ENCODE data around the gene SLC35B2.

- no peak for TF ChIP-seq EP300 (IDR thresholded peaks at IDR 0.05; ENCODE audit: borderline replicate concordance)
- TF ChIP-seq ZBTB7A (IDR thresholded peaks at IDR 0.05; ENCODE audit: low read depth), result no peak
- TF ChIP-seq YY1 (IDR thresholded peaks at IDR 0.05; ENCODE audit: low read depth), result no peak
Observed at GRCh38 chr6:44266347-44266746, 9.0 kb upstream of the SLC35B2 start.
